Testis (tissue), 3 donors: ENCODE measurements around the gene CEMP1. TPM values are rescaled to one million over a fixed set of nuclear protein-coding genes. Genes with fewer than 3 reads are reported as not detected.
A peak's percentile ranks its signal among the peaks of the same experiment; 100 is the strongest.
"Not testable (repeated sequence)": the region's sequence is repeated elsewhere in the genome, so short reads cannot be mapped to it uniquely, and the experiment has no call there.

Source experiments
- DNase-seq: peaks from one replicate; pipeline ENCODE4 v3.0.0-alpha.2; 2019
- H3K27ac ChIP-seq, 2 donors: fragments of 200-600 bp; sonication (generic); one replicate each; pipeline ENCODE4 v1.5.1; 2019
- H3K27me3 ChIP-seq: fragments of 200-600 bp; sonication (generic); one replicate; pipeline ENCODE4 v1.5.1; 2019
- H3K36me3 ChIP-seq: fragments of 200-600 bp; sonication (generic); one replicate; pipeline ENCODE4 v1.5.1; 2017; ENCODE audit warnings: low read depth; ENCODE audit errors: missing control alignments
- H3K4me1 ChIP-seq: fragments of 200-600 bp; sonication (generic); one replicate; pipeline ENCODE4 v1.5.1; 2019
- H3K4me3 ChIP-seq, 2 donors: fragments of 200-600 bp; sonication (generic); one replicate each; pipeline ENCODE4 v1.5.1; 2017 to 2019
- H3K9me3 ChIP-seq: fragments of 200-600 bp; sonication (generic); one replicate; pipeline ENCODE4 v1.5.1; 2017
- POLR2A ChIP-seq: fragments of 450-650 bp; IDR thresholded peaks from one replicate; pipeline ENCODE4 v1.6.1; 2017; ENCODE audit warnings: antibody characterized with exemption, mild to moderate bottlenecking, moderate library complexity
- WGBS, 2 donors: methylation state at CpG; one replicate each; pipeline ENCODE4 v1.1.5; 2018; 5-methylcytosine and 5-hydroxymethylcytosine counted together
- intact Hi-C: fragments of 100-400 bp; cut with DNase I; formaldehyde crosslinking; loops from one replicate; pipeline ENCODE4 v1.15.1; 2023; ENCODE audit warnings: low total_unique reads
- polyA plus RNA-seq: library from polyadenylated mRNA; stranded (reverse); fragments of 350-450 nt; fragmentation: Illumina TruSeq; extraction: RNeasy Lipid Tissue Mini Kit (QIAGEN cat#74804); gene quantifications from one replicate; pipeline ENCODE4 v1.2.3, GENCODE V29; 2014; ENCODE audit warnings: low read depth, low replicate concordance; ENCODE audit not compliant: insufficient read depth
- total RNA-seq, 2 donors: library from RNA; depleted of rRNA; stranded (reverse); fragments of >200 nt; gene quantifications; one replicate each; pipeline ENCODE4 v1.2.3, GENCODE V29; 2016
- TF ChIP-seq, protein P1 (sequence below), 3 experiments: fragments of 450-650 bp in 2 of 3; fragments of 200-600 bp in 1 of 3; sonication (generic) in 1 of 3; IDR thresholded peaks; one replicate each; pipeline ENCODE4 v1.5.1; 2016 to 2019; ENCODE audit warnings: antibody characterized with exemption in 3 of 3, mild to moderate bottlenecking in 2 of 3, moderate library complexity in 1 of 3

The CEMP1 gene
- total and polyA plus RNA-seq, 3 donors from 2014 or later, result 1.6 to 5.5 (median 5.4) TPM

DNA sequence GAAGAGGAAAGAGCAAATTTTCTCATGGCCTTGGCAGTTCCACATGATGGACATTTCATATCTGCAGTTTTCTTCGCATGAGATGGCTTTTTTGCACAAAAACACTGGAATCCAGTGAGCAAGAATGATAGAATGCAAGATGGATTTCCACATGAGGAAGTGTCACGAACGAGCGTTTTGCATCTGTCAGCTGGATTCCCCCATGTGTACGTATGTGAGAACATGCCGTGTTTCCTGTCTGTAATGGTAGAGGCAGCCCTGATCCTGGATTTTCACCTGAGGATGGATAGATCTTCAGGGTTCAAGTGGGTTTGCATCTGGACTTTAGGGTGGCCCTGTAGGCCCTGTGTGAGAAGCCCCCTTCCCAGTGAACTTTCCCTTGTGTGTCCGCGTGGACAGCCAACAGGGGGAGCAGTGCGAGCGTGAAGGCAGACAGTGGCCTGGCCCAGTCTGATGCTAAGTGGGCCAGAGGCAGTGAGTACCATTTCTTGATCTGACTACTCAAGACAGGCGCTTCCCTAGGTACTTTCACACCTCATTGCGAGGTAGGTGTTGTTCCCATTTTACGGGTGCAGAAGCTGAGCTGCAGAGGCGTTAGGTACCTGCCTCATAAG is 8.7 kb upstream of the CEMP1 start:
- WGBS, 2 donors, result 32 to 37% methylated on average over 12 to 14 of the region's 14 CpGs
- H3K27ac ChIP-seq, H3K27me3 ChIP-seq, intact Hi-C loops, H3K9me3 ChIP-seq, H3K36me3 ChIP-seq, H3K4me3 ChIP-seq: not testable (repeated sequence)
- peak; percentile 75 for DNase-seq
- TF ChIP-seq, protein P1, sequence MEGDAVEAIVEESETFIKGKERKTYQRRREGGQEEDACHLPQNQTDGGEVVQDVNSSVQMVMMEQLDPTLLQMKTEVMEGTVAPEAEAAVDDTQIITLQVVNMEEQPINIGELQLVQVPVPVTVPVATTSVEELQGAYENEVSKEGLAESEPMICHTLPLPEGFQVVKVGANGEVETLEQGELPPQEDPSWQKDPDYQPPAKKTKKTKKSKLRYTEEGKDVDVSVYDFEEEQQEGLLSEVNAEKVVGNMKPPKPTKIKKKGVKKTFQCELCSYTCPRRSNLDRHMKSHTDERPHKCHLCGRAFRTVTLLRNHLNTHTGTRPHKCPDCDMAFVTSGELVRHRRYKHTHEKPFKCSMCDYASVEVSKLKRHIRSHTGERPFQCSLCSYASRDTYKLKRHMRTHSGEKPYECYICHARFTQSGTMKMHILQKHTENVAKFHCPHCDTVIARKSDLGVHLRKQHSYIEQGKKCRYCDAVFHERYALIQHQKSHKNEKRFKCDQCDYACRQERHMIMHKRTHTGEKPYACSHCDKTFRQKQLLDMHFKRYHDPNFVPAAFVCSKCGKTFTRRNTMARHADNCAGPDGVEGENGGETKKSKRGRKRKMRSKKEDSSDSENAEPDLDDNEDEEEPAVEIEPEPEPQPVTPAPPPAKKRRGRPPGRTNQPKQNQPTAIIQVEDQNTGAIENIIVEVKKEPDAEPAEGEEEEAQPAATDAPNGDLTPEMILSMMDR (IDR thresholded peaks at IDR 0.05), result peak; percentile 16 to 34 (median 24)
- peaks cover 12% of the 10 kb centered on the region for H3K4me1 ChIP-seq

DNA sequence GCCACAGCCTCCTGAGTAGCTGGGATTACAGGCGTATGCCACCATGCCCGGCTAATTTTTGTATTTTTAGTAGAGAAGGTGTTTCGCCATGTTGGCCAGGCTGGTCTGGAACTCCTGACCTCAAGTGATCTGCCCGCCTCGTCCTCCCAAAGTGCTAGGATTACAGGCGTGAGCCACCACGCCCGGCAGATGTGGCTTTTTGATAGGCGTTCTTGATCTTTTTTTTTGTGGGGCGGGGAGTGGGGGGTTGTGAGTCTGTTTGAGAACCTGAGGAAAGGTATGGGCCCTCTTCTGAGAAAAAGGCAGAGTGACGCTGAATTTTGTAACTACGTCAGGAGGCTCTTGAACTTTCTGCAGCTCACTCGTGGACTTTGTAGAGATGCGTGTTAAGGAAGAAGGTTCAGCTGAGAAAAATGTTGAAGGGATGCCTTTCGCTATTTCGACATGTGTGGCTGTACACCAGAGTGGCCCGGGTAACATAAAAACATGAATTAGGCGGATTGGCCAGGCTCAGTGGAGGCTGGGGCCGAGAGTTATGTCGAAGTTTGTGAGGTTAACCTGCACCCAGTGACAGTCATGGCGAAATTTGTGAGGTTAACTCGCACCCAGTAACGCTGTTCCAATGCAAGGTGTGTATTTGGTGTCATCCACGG is 8.1 kb upstream of the CEMP1 start:
- H3K27me3 ChIP-seq, DNase-seq, H3K36me3 ChIP-seq, intact Hi-C loops, H3K4me3 ChIP-seq, H3K27ac ChIP-seq, H3K9me3 ChIP-seq: not testable (repeated sequence)
- WGBS, 2 donors, result 59 to 68% methylated on average over 24 of the region's 24 CpGs
- peaks cover 12% of the 10 kb centered on the region for H3K4me1 ChIP-seq

DNA sequence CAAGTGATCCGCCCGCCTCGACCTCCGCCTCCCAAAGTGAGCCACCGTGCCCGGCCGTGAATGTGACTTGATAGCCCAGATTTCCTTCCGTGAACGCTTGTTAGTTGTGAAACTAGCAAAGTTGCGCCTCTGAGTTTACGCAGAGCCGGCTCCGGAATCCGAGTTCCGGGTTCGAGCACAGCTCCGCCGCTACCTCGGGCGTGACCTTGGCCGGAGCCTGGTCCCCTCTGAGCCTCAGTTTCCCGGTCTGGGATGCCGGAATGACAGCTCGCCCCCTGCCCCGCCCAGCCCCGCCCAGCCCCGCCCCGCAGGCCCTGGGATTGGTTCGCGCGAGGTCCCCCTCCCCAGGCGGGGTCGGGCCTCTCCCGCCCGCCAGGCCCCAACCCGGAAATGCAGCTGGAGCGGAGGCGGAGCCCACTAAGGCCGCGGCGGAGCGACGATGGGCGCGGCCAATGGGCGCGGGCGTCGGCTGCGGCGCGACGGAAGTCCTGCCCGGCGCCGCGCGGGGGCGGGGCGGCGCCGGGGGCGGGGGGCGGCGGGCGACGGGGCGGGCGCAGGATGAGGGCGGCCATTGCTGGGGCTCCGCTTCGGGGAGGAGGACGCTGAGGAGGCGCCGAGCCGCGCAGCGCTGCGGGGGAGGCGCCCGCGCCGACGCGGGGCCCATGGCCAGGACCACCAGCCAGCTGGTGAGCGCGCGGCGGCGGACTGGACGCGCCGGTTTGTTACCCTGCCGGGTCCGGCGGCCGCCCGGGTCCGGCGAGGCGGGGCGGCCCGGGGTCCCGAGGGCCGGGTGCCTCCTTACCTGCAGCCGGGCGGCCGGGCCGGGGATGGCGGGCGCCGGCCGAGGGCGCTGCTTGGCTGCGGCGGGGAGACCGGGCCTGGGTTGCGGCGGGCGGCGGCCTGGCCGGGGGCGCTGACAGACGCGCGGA is 6.5 kb upstream of the CEMP1 start, which contains the start of gene PDPK1:
TSS of gene PDPK1 (plus strand) at position 571 of the 929 bp plus-strand sequence. CDS start at position 663, 92 bp downstream.
- peak within 1 kb of the TSS; percentile 55 to 82 for H3K27ac ChIP-seq
- TF ChIP-seq POLR2A, result no peak
- TF ChIP-seq, protein P1 (IDR thresholded peaks at IDR 0.05), result no peak
- H3K9me3 ChIP-seq, result no peaks in the 10 kb centered on the region
- peak within 1 kb of the TSS; percentile 67 to 85 for H3K4me3 ChIP-seq
- 1 to 2% methylated on average over 9 to 79 of the region's 126 CpGs for WGBS, 2 donors
- H3K36me3 ChIP-seq, result no peaks in the 10 kb centered on the region
- no peaks in the 10 kb centered on the region for H3K27me3 ChIP-seq
- peaks cover 12% of the 10 kb centered on the region for H3K4me1 ChIP-seq
- intact Hi-C loops, result no loop called here
- DNase-seq, result peak; percentile 96

DNA sequence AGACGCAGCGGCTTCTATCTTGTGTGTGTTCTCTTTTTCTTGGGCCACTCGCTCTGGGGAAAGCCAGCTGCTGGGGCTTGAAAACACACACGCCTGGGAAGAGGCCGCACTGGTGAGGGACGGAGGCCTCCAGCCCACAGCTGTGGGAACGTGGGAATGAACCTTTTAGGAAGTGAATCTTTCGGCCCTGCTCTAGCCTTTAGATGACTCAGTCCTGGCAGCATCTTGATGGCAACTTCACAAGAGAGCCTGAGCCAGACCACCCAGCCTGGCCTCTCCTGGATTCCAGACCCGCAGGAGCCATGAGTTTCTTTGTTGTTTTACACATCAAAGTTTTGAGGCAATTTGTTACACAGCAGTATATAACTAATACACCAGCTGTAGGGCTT is 4.4 kb upstream of the CEMP1 start:
- peaks cover 9% of the 10 kb centered on the region for H3K4me1 ChIP-seq
- TF ChIP-seq, protein P1 (IDR thresholded peaks at IDR 0.05), result no peak
- no peak for TF ChIP-seq POLR2A
- intact Hi-C loops, result no loop called here
- peak overlapping the region in 1 of 2 donors; percentile 81 for H3K27ac ChIP-seq
- peak; percentile 47 for DNase-seq
- no peaks in the 10 kb centered on the region for H3K9me3 ChIP-seq
- 56 to 77% methylated on average over 9 of the region's 9 CpGs for WGBS, 2 donors
- no peaks in the 10 kb centered on the region for H3K36me3 ChIP-seq
- no peak overlapping the region for H3K4me3 ChIP-seq
- no peaks in the 10 kb centered on the region for H3K27me3 ChIP-seq

- not testable (repeated sequence) for DNase-seq
Observed at GRCh38 chr16:2534335-2534734, 3.1 kb upstream of the CEMP1 start.

More at GRCh38 chr16:2534335-2534734, 3.1 kb upstream of the CEMP1 start:
- H3K27ac ChIP-seq, result peak overlapping the region in 1 of 2 donors; percentile 81
- H3K4me1 ChIP-seq, H3K9me3 ChIP-seq, intact Hi-C loops, H3K36me3 ChIP-seq, H3K27me3 ChIP-seq, H3K4me3 ChIP-seq: not testable (repeated sequence)
- WGBS, 2 donors, result 87 to 90% methylated on average over 5 of the region's 5 CpGs
